NCI-H1105 (cell line): ENCODE measurements around the gene BCL7A.
"Not testable (repeated sequence)": the region's sequence is repeated elsewhere in the genome, so short reads cannot be mapped to it uniquely, and the experiment has no call there.

Experiments
- DNase-seq: peaks from one replicate; lab custom pipeline; 2025; lab: John Stamatoyannopoulos, UW

The BCL7A gene

GRCh38 chr12:122021822-122022392, at the start of gene BCL7A:
Gene BCL7A, plus strand, starts transcription at chr12:122021884. Its CDS starts 208 bp downstream, at chr12:122022092.
- peak; percentile 60 for DNase-seq

- no peak for DNase-seq
Observed at GRCh38 chr12:121974026-121974985, 47.4 kb upstream of the BCL7A start.

GRCh38 chr12:121975021-121975420, 46.7 kb upstream of the BCL7A start:
- no peak for DNase-seq

- no peak for DNase-seq
Observed at GRCh38 chr12:121976950-121977349, 44.7 kb upstream of the BCL7A start.

- no peak for DNase-seq
Observed at GRCh38 chr12:121980191-121980891, 41.3 kb upstream of the BCL7A start.

- no peak for DNase-seq
Observed at GRCh38 chr12:121980892-121981272, 40.8 kb upstream of the BCL7A start.

- no peak for DNase-seq
Observed at GRCh38 chr12:121981456-121981855, 40.2 kb upstream of the BCL7A start.

- DNase-seq: no peak
Observed at GRCh38 chr12:121982950-121983349, 38.7 kb upstream of the BCL7A start.

- DNase-seq: no peak
Observed at GRCh38 chr12:121983536-121984210, 38.0 kb upstream of the BCL7A start.

- DNase-seq: no peak
Observed at GRCh38 chr12:121986489-121987245, 35.0 kb upstream of the BCL7A start.

GRCh38 chr12:121988519-121988918, 33.2 kb upstream of the BCL7A start:
- not testable (repeated sequence) for DNase-seq

- DNase-seq: no peak
Observed at GRCh38 chr12:121989276-121990113, 32.2 kb upstream of the BCL7A start.

- no peak for DNase-seq
Observed at GRCh38 chr12:121990114-121990647, 31.5 kb upstream of the BCL7A start.

- DNase-seq: no peak
Observed at GRCh38 chr12:121990692-121991603, 30.7 kb upstream of the BCL7A start.

- no peak for DNase-seq
Observed at GRCh38 chr12:121992059-121992879, 29.4 kb upstream of the BCL7A start.

GRCh38 chr12:121996050-121996944, 25.4 kb upstream of the BCL7A start:
- no peak for DNase-seq

- DNase-seq: no peak
Observed at GRCh38 chr12:121996945-121997612, 24.6 kb upstream of the BCL7A start.
